Stimulated activated memory B cell treated with anti-CD40 and anti-IgM and Interleukin-4, amounts not matched to agents 10 μg/mL and 1 μg/mL and 100 μg/mL, for 72 hours (primary cell): Measurements from ENCODE around the gene CDX2.
"Not testable (repeated sequence)": the region's sequence is repeated elsewhere in the genome, so short reads cannot be mapped to it uniquely, and the experiment has no call there.

Experiments
- ATAC-seq: fragments of 150-1000 bp; cut with Tn5 transposase; 2 replicates; pipeline ENCODE4 v1.10.0; 2021
- H3K27ac Mint-ChIP-seq: one replicate; pipeline ENCODE4 v1.8.0; 2022; ENCODE audit warnings: mild to moderate bottlenecking, mixed read lengths
- H3K27me3 Mint-ChIP-seq: one replicate; pipeline ENCODE4 v1.8.0; 2022; ENCODE audit warnings: mixed read lengths
- H3K36me3 Mint-ChIP-seq: one replicate; pipeline ENCODE4 v1.8.0; 2022; ENCODE audit warnings: mixed read lengths
- H3K4me1 Mint-ChIP-seq: one replicate; pipeline ENCODE4 v1.8.0; 2022; ENCODE audit warnings: mixed read lengths
- H3K4me3 Mint-ChIP-seq: one replicate; pipeline ENCODE4 v1.8.0; 2022; ENCODE audit warnings: mild to moderate bottlenecking, moderate library complexity, mixed read lengths
- H3K9me3 Mint-ChIP-seq: one replicate; pipeline ENCODE4 v1.8.0; 2022; ENCODE audit warnings: mixed read lengths

The CDX2 gene

GRCh38 chr13:27971776-27972477 is 2.8 kb upstream of the CDX2 start:
- Mint-ChIP-seq H3K27me3 (peaks cover 95% of the 10 kb centered on the region), H3K27ac (no peak overlapping the region), H3K4me3 (no peak overlapping the region), H3K9me3 (no peaks in the 10 kb centered on the region), H3K36me3 (no peaks in the 10 kb centered on the region), H3K4me1 (peaks cover 47% of the 10 kb centered on the region)
- ATAC-seq: no peak

DNA sequence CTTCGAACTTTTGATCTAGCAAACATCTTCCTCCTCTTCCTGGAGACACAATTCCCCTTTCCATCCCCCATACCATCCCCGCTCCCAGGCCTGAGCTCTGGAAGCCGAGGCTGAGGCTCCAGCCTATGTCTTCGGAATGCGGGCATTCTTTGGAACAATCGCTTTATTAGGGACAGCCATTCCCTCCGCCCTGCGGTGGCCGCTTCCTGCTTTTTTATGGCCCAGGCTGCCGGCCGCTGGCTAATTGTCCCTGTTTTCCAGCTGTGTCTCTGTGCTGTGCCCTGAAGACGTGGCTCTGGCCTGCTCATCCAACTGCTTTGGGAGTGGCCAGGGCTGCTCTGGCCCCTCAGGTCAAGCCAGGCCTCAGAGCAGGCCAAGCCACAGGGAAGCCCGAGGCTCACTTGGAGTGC is 2.1 kb upstream of the CDX2 start:
- H3K4me1 Mint-ChIP-seq: peaks cover 50% of the 10 kb centered on the region

GRCh38 chr13:27970382-27971235 is 1.5 kb upstream of the CDX2 start:
- H3K4me3 Mint-ChIP-seq: peak overlapping the region; percentile 22
- peaks cover 48% of the 10 kb centered on the region for H3K4me1 Mint-ChIP-seq
- no peaks in the 10 kb centered on the region for H3K36me3 Mint-ChIP-seq
- H3K27me3 Mint-ChIP-seq: peaks cover 99% of the 10 kb centered on the region
- no peak overlapping the region for H3K27ac Mint-ChIP-seq
- H3K9me3 Mint-ChIP-seq: no peaks in the 10 kb centered on the region
- no peak for ATAC-seq

More for the DNA sequence above, 2.1 kb upstream of the CDX2 start:
- Mint-ChIP-seq H3K36me3 (no peaks in the 10 kb centered on the region), H3K4me3 (no peak overlapping the region), H3K27ac (no peak overlapping the region), H3K9me3 (no peaks in the 10 kb centered on the region), H3K27me3 (peaks cover 99% of the 10 kb centered on the region)
- ATAC-seq: no peak

DNA sequence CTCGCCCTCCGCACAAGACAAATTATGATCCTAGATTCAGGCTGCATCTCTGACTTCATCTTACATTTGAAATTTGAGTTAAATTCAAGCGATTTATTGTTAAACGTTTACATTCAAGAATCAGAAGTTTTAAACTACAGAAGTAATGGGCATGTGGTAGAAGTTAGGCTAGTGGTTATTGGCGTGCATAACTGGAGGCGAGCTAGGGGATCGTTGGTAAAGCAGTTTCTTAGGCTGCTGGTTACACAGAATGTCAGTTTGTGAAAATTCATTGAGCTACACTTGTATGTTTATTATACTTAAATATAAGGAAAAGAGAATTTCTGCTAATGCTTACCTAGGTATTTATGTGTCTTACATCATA is 733 bp upstream of the CDX2 start:
- H3K4me1 Mint-ChIP-seq: peaks cover 43% of the 10 kb centered on the region
- peaks cover 99% of the 10 kb centered on the region for H3K27me3 Mint-ChIP-seq
- H3K4me3 Mint-ChIP-seq: no peak overlapping the region
- no peaks in the 10 kb centered on the region for H3K36me3 Mint-ChIP-seq
- H3K27ac Mint-ChIP-seq: no peak overlapping the region
- no peak for ATAC-seq
- H3K9me3 Mint-ChIP-seq: no peaks in the 10 kb centered on the region

GRCh38 chr13:27968316-27969081 is 616 bp downstream of the CDX2 start:
- Mint-ChIP-seq H3K27me3 (peaks cover 94% of the 10 kb centered on the region), H3K9me3 (no peaks in the 10 kb centered on the region), H3K27ac (no peak overlapping the region), H3K4me3 (peak overlapping the region; percentile 23), H3K36me3 (no peaks in the 10 kb centered on the region), H3K4me1 (peaks cover 43% of the 10 kb centered on the region)
- no peak for ATAC-seq

- peak overlapping the region; percentile 40 for H3K27ac Mint-ChIP-seq
- peak overlapping the region; percentile 60 for H3K4me3 Mint-ChIP-seq
- H3K36me3 Mint-ChIP-seq: no peaks in the 10 kb centered on the region
- peaks cover 95% of the 10 kb centered on the region for H3K27me3 Mint-ChIP-seq
- no peaks in the 10 kb centered on the region for H3K9me3 Mint-ChIP-seq
- no peak for ATAC-seq
- H3K4me1 Mint-ChIP-seq: peaks cover 43% of the 10 kb centered on the region
These were observed 1.3 kb downstream of the CDX2 start for GRCh38 chr13:27967736-27968315.

DNA sequence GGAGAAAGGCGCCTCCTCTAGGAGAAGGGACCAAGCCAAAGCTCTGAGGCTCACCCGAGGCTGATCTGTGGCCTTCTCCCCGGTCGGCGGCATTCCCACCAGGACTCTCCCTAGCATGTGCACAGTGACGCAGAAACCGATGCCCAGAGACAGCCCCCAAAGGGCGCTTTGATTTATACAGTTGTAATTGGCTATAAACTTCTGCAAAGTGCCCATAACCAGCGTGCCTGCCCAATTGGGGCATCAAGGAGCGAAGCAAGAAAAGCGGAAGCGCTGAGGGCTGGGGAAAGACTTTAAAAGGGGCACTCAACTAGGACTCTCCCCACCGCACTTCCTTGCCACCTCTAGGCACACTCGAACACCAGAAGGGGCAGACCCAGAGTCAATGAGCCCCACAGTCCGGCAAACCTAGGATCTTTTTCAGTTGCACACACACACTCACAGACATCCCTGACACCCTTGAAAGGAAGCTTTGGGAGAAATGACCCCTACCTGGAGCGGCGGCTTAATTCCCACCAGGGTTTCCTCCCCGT is 1.8 kb downstream of the CDX2 start:
- Mint-ChIP-seq H3K27ac (peak overlapping the region; percentile 40), H3K4me3 (peak overlapping the region; percentile 60), H3K9me3 (no peaks in the 10 kb centered on the region), H3K36me3 (no peaks in the 10 kb centered on the region), H3K27me3 (peaks cover 95% of the 10 kb centered on the region), H3K4me1 (peaks cover 43% of the 10 kb centered on the region)
- no peak for ATAC-seq

- H3K36me3 Mint-ChIP-seq: no peaks in the 10 kb centered on the region
- peaks cover 95% of the 10 kb centered on the region for H3K27me3 Mint-ChIP-seq
- H3K27ac Mint-ChIP-seq: peak overlapping the region; percentile 40
- no peak overlapping the region for H3K4me3 Mint-ChIP-seq
- H3K4me1 Mint-ChIP-seq: peaks cover 43% of the 10 kb centered on the region
- ATAC-seq: no peak
- H3K9me3 Mint-ChIP-seq: no peaks in the 10 kb centered on the region
These were observed 2.4 kb downstream of the CDX2 start for GRCh38 chr13:27966641-27967202.

DNA sequence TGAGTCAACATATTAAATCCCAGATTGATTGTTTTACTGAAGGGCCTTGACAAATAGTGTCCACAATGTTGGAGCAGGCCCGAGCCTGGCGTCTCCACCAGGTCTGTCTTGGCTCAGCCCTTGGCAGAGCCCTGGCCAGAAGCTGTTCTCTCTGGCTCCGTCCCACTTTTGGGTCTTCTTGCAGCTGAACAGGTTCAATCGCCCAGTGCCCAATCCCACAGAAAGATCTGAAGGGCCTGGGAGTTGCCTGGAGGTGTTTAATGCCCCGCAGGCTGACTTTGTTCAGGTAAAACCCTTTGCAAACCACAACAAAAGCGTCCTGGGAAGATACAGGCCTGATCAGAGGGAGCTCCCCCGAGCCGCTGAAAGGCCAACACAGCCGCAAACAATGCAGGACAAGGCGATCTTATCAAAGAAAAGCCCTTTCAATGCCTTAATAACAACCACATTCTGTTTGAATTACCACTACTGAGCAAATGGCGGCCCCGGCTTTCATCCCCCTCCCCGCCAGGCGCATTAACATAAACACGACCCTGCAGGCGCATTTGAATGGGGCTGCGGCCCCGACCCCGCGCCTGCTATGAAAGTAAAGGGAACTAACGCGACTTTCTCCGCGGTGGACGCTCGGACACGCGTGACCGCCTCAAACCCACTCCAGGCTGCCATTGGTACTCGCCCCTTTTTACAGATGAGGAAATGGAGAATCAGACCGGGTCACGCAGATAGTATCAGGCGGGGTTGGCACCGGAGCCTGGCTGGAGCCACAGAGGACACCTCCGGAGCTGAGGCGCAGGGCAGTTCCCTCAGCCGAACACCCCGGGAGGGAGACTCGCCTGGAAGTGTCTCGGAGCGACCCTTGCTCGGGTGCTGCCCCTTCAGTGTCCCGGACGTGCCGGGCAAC is 3.1 kb downstream of the CDX2 start:
- H3K4me3 Mint-ChIP-seq: no peak overlapping the region

GRCh38 chr13:27965343-27965739 is 3.8 kb downstream of the CDX2 start:
- no peaks in the 10 kb centered on the region for H3K36me3 Mint-ChIP-seq
- no peak for ATAC-seq

More for the DNA sequence above, 3.1 kb downstream of the CDX2 start:
- Mint-ChIP-seq H3K27ac (no peak overlapping the region), H3K36me3 (no peaks in the 10 kb centered on the region), H3K27me3 (peaks cover 95% of the 10 kb centered on the region), H3K9me3 (no peaks in the 10 kb centered on the region), H3K4me1 (peaks cover 50% of the 10 kb centered on the region)
- no peak for ATAC-seq

DNA sequence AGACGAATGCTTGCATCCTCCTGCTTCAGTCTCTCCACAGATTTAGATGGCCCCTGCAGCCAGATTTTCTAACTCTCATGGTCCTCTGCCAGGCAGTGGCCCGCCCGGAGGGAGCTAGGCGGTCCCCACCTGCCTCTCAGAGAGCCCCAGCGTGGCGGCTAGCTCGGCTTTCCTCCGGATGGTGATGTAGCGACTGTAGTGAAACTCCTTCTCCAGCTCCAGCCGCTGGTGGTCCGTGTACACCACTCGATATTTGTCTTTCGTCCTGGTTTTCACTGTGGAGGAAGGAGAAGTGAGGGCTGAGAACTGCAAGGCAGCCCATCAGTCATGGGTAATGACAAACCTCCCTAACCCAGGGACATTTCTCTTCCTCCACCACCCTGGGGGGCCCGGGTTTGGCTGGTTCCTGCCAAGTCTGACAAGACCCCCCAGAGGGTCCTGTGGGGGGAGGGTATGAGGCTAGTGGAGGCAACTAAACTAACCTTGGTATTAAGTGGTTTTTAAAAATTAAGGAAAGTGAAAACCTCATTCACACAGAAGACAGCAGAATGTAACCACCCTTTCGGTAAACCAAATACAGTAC is 4.3 kb downstream of the CDX2 start:
- Mint-ChIP-seq H3K4me1 (peaks cover 48% of the 10 kb centered on the region), H3K27ac (no peak overlapping the region), H3K36me3 (no peaks in the 10 kb centered on the region), H3K4me3 (no peak overlapping the region), H3K9me3 (no peaks in the 10 kb centered on the region), H3K27me3 (peaks cover 95% of the 10 kb centered on the region)
- ATAC-seq: no peak

More at GRCh38 chr13:27965343-27965739, 3.8 kb downstream of the CDX2 start:
- no peaks in the 10 kb centered on the region for H3K9me3 Mint-ChIP-seq
- H3K27ac Mint-ChIP-seq: no peak overlapping the region
- H3K27me3 Mint-ChIP-seq: peaks cover 95% of the 10 kb centered on the region
- H3K4me1 Mint-ChIP-seq: peaks cover 49% of the 10 kb centered on the region
- H3K4me3 Mint-ChIP-seq: no peak overlapping the region

DNA sequence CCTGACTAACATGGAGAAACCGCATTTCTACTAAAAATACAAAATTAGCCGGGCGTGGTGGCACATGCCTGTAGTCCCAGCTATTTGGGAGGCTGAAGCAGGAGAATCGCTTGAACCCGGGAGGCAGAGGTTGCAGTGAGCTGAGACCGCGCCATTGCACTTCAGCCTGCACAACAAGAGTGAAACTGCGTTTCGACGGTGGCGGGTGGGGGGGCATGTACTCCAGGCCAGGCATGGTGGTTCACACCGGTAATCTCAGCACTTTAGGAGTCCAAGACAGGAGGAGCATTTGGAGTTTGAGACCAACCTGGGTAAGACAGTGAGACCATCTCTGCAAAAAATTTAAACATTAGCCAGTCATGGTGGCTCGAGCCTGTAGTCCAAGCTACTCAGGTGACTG is 4.9 kb downstream of the CDX2 start:
- not testable (repeated sequence) for H3K4me3 Mint-ChIP-seq, H3K27ac Mint-ChIP-seq, H3K9me3 Mint-ChIP-seq, H3K36me3 Mint-ChIP-seq, ATAC-seq
- Mint-ChIP-seq H3K27me3 (peaks cover 94% of the 10 kb centered on the region), H3K4me1 (peaks cover 42% of the 10 kb centered on the region)

DNA sequence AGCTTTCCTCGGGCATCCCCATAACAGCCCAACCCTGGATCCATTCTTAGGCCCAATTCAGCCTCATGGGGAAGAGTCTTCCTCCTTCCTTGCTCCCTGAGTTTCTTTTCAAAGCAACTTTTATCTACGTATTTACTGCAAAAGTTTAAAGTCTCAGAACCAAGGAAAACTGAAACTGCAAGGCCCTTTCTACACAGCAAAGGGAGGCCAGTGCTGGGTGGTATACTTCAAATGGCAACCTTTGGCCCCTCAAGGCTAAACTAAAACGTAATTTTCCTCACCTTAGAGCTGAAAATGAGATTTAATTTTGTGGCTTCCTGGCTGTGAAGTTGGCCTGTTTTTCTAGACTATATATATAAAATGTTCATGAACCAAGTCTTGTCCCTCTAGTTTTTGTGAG is 5.6 kb downstream of the CDX2 start:
- Mint-ChIP-seq H3K27ac (no peak overlapping the region), H3K27me3 (peaks cover 86% of the 10 kb centered on the region), H3K4me3 (no peak overlapping the region), H3K36me3 (no peaks in the 10 kb centered on the region), H3K9me3 (no peaks in the 10 kb centered on the region), H3K4me1 (peaks cover 37% of the 10 kb centered on the region)
- no peak for ATAC-seq
